K562 (cell line): Measurements from ENCODE around the gene GNG14. TPM values are rescaled to one million over a fixed set of nuclear protein-coding genes. Genes with fewer than 3 reads are reported as not detected.

ENCODE experiments used
- ATAC-seq: fragments of 200-7000 bp; cut with Tn5 transposase; 3 replicates; pipeline ENCODE4 v1.9.1; 2020; ENCODE audit warnings: moderate library complexity
- Bru-seq: library from RNA; stranded (reverse); fragments of 400-500 nt; gene quantifications from one replicate; lab custom pipeline; 2021; lab: Mats Ljungman, UMichigan
- BruChase-seq, 2 experiments: library from RNA; stranded (reverse); fragments of 400-500 nt; gene quantifications; one replicate each; lab custom pipeline; 2021; lab: Mats Ljungman, UMichigan
- BruUV-seq: library from RNA; stranded (reverse); fragments of 400-500 nt; replicated peaks from 2 replicates; lab custom pipeline; 2021; lab: Mats Ljungman, UMichigan
- CTCF ChIA-PET: fragments of 300-600 bp; formaldehyde crosslinking; extraction: SDS; loops from one replicate; lab custom pipeline; 2021; ENCODE audit warnings: low intra/inter-chr PET ratio; lab: Yijun Ruan, JAX
- POLR2A ChIA-PET: fragments of 300-600, 350-650 bp; sonication (Branson Sonifier 250); formaldehyde crosslinking; extraction: SDS; loops from one replicate; lab custom pipeline; 2021; ENCODE audit warnings: antibody characterized with exemption, inconsistent platforms; lab: Yijun Ruan, JAX
- DNase-seq, 4 experiments: peaks; one replicate each; pipeline versions ENCODE4 v3.0.0 to v3.0.0-alpha.2; 2011 to 2018; ENCODE audit warnings: low spot score in 3 of 4, mixed read lengths in 3 of 4; ENCODE audit errors: extremely low read depth in 1 of 4
- FAIRE-seq: peaks from 2 replicates; lab custom pipeline; 2011; peaks lifted over from hg19 to GRCh38; lab: Jason Lieb, UNC
- H2AFZ ChIP-seq: 2 replicates; pipeline ENCODE4 v1.6.0; 2011; ENCODE audit warnings: low read depth, low read length, control low read depth, inconsistent platforms
- H3K27ac ChIP-seq: fragments of 200-600 bp; 3 replicates; pipeline ENCODE4 v1.8.0; 2011; ENCODE audit warnings: low read depth, mild to moderate bottlenecking, control low read depth, inconsistent platforms, low read length, moderate library complexity, mixed read lengths; ENCODE audit errors: extremely low read depth
- H3K27me3 ChIP-seq, 2 experiments: fragments of 300-600 bp in 1 of 2; 2 replicates in 1 of 2; 3 replicates in 1 of 2; pipeline versions ENCODE4 v1.6.0 to v1.8.0; 2011; ENCODE audit warnings: inconsistent platforms in 2 of 2, low read length in 2 of 2, mild to moderate bottlenecking in 1 of 2, mixed read lengths in 1 of 2, moderate library complexity in 1 of 2; ENCODE audit not compliant: control insufficient read depth in 2 of 2, insufficient read depth in 2 of 2
- H3K36me3 ChIP-seq: fragments of 300-600 bp; 3 replicates; pipeline ENCODE4 v1.8.0; 2011; ENCODE audit warnings: mild to moderate bottlenecking, low read length, inconsistent platforms; ENCODE audit not compliant: control insufficient read depth, insufficient read depth
- H3K4me1 ChIP-seq, 2 experiments: fragments of 200-600 bp in 1 of 2; replicated peaks in 1 of 2; 2 replicates in 1 of 2; 3 replicates in 1 of 2; pipeline versions ENCODE4 v1.5.1 to v1.8.0; 2011; ENCODE audit warnings: inconsistent platforms in 2 of 2, low read length in 2 of 2, mild to moderate bottlenecking in 1 of 2, mixed read lengths in 1 of 2, moderate library complexity in 1 of 2; ENCODE audit not compliant: control insufficient read depth in 2 of 2, insufficient read depth in 2 of 2
- H3K4me2 ChIP-seq: 2 replicates; pipeline ENCODE4 v1.6.1; 2011; ENCODE audit warnings: low read length, control low read depth, inconsistent platforms, mixed read lengths; ENCODE audit not compliant: insufficient read depth
- H3K4me3 ChIP-seq: fragments of 200-600 bp; sonication (generic), shearing (Covaris generic); 2 replicates; pipeline ENCODE4 v1.5.1; 2016; ENCODE audit warnings: control low read depth, inconsistent platforms
- H3K79me2 ChIP-seq: fragments of 200-600 bp; 3 replicates; pipeline ENCODE4 v1.8.0; 2011; ENCODE audit warnings: low read length, inconsistent platforms; ENCODE audit not compliant: control insufficient read depth, insufficient read depth
- H3K9ac ChIP-seq, 2 experiments: 2 replicates each; pipeline versions ENCODE4 v1.6.0 to v1.6.1; 2011; ENCODE audit warnings: low read depth in 2 of 2, low read length in 2 of 2, control low read depth in 1 of 2, inconsistent platforms in 1 of 2, mild to moderate bottlenecking in 1 of 2, mixed read lengths in 1 of 2; ENCODE audit not compliant: insufficient read depth in 1 of 2
- H3K9me1 ChIP-seq: one replicate; pipeline ENCODE4 v1.6.0; 2011; ENCODE audit warnings: inconsistent platforms, mild to moderate bottlenecking, low read length, moderate library complexity; ENCODE audit not compliant: control insufficient read depth, insufficient read depth
- H3K9me3 ChIP-seq: replicated peaks from 2 replicates; pipeline ENCODE4 v1.5.1; 2011; ENCODE audit warnings: low read depth, low read length, inconsistent platforms; ENCODE audit not compliant: control insufficient read depth, insufficient read depth
- H4K20me1 ChIP-seq: replicated peaks from 2 replicates; pipeline ENCODE4 v1.6.1; 2011; ENCODE audit warnings: low read length, inconsistent platforms, mixed read lengths; ENCODE audit not compliant: control insufficient read depth, insufficient read depth
- CTCFL ChIP-seq: IDR thresholded peaks from 2 replicates; pipeline ENCODE4 v1.6.1; 2011; ENCODE audit warnings: borderline replicate concordance, low read depth, mild to moderate bottlenecking, moderate library complexity, low read length; ENCODE audit not compliant: insufficient read depth, poor library complexity, severe bottlenecking
- HNRNPUL1 ChIP-seq: fragments of 200-400 bp; formaldehyde crosslinking; IDR thresholded peaks from 2 replicates; pipeline ENCODE4 v1.6.1; 2017; ENCODE audit warnings: low read length
- NFE2L1 ChIP-seq: fragments of 450-650 bp; IDR thresholded peaks from 2 replicates; pipeline ENCODE4 v1.6.1; 2016; ENCODE audit warnings: missing genetic modification characterization, low read depth, mild to moderate bottlenecking, missing compliant biosample characterization, moderate library complexity, borderline replicate concordance
- WGBS: fragments of 100-300 bp; shearing (Covaris generic); methylation state at CpG from one replicate; pipeline ENCODE4 v1.1.6; 2016; ENCODE audit warnings: low coverage, mixed read lengths; ENCODE audit not compliant: insufficient coverage; ENCODE audit errors: missing lambda C conversion rate; 5-methylcytosine and 5-hydroxymethylcytosine counted together
- in situ Hi-C: fragments of 300-500 bp; cut with MboI; formaldehyde crosslinking; loops from 4 replicates; pipeline ENCODE4 v1.15.0; 2018; ENCODE audit warnings: inconsistent platforms, mixed read lengths
- intact Hi-C: fragments of 100-400 bp; cut with micrococcal nuclease; formaldehyde crosslinking; loops from 2 replicates; pipeline ENCODE4 v1.14.2; 2022
- long read RNA-seq, 3 experiments: library from polyadenylated mRNA in 2 of 3; library from RNA in 1 of 3; unstranded in 2 of 3; stranded (forward) in 1 of 3; transcript quantifications; one replicate each; pipeline ENCODE4 v2.0.0, GENCODE V29; 2019 to 2022
- polyA minus RNA-seq, 3 experiments: library from RNA; depleted of rRNA, polyadenylated mRNA; stranded (reverse); fragments of >200 nt; gene quantifications; 2 replicates each; pipeline ENCODE4 v1.2.3, GENCODE V29; 2011
- polyA plus RNA-seq, 8 experiments: library from polyadenylated mRNA; depleted of rRNA in 4 of 8; stranded (reverse) in 5 of 8; unstranded in 3 of 8; fragments of >200 nt; fragmentation: Nextera tagmentation in 2 of 8; fragmentation: Illumina TruSeq in 1 of 8; extraction: Ambion mirVana in 2 of 8; extraction: Trizol in 1 of 8; gene quantifications; 2 replicates each; pipeline versions ENCODE4 v1.2.1 to v1.2.3, GENCODE V29; 2011 to 2014; ENCODE audit warnings: inconsistent platforms in 1 of 8, missing spikeins in 1 of 8
- total RNA-seq, 7 experiments: library from RNA; depleted of rRNA in 6 of 7; stranded (reverse); fragments of >200 nt in 6 of 7; fragmentation: Illumina TruSeq in 2 of 7; extraction: Trizol in 2 of 7; gene quantifications; 2 replicates each; pipeline versions ENCODE4 v1.2.1 to v1.2.3, GENCODE V29; 2011 to 2021; ENCODE audit warnings: low replicate concordance in 1 of 7

GNG14 gene
- total RNA-seq (2011; cell fraction: chromatin; rRNA removed; ENCODE audit: low replicate concordance), result not detected in 2 replicates
- total RNA-seq (2011; cell fraction: nucleolus; rRNA removed), result not detected in 2 replicates
- not detected in 2 replicates for total RNA-seq (2011; cell fraction: nucleoplasm; rRNA removed)
- total RNA-seq (2014; rRNA removed) (not detected in 2 replicates), total RNA-seq (2014; rRNA removed; fragmentation: Illumina TruSeq; extraction: Trizol) (not detected in 2 replicates), total RNA-seq (2015; rRNA removed; fragmentation: Illumina TruSeq; extraction: Trizol) (not detected in 2 replicates), total RNA-seq (2021) (not detected in 2 replicates), polyA plus RNA-seq (2011; rRNA removed) (not detected in 2 replicates), polyA plus RNA-seq (2014; fragmentation: Illumina TruSeq; extraction: Trizol) (not detected in 2 replicates), polyA plus RNA-seq (2014; fragmentation: Nextera tagmentation; extraction: Ambion mirVana) (not detected), polyA plus RNA-seq (2014; rRNA removed) (not detected in 2 replicates), polyA minus RNA-seq (2011; rRNA and poly(A)+ RNA removed) (not detected in 2 replicates), Bru-seq, nascent RNA (not detected), BruChase-seq, experiment 1, labeled RNA remaining after a 2-hour chase (not detected), BruChase-seq, experiment 2, labeled RNA remaining after a 6-hour chase (not detected)
- polyA plus RNA-seq (2011; cell fraction: cytosol; rRNA removed), result not detected in 2 replicates
- polyA plus RNA-seq (2011; cell fraction: nucleus; rRNA removed), result not detected in 2 replicates
- polyA plus RNA-seq (2012), result 0.91 TPM in 1 of 2 replicates, not detected in the other
- not detected in 2 replicates for polyA minus RNA-seq (2011; cell fraction: cytosol; rRNA and poly(A)+ RNA removed)
- polyA minus RNA-seq (2011; cell fraction: nucleus; rRNA and poly(A)+ RNA removed), result not detected in 2 replicates
- long read RNA-seq, experiment 1, result 0 reads
- long read RNA-seq, experiment 2, result 0 reads
- long read RNA-seq, experiment 3, result 0 reads

DNA sequence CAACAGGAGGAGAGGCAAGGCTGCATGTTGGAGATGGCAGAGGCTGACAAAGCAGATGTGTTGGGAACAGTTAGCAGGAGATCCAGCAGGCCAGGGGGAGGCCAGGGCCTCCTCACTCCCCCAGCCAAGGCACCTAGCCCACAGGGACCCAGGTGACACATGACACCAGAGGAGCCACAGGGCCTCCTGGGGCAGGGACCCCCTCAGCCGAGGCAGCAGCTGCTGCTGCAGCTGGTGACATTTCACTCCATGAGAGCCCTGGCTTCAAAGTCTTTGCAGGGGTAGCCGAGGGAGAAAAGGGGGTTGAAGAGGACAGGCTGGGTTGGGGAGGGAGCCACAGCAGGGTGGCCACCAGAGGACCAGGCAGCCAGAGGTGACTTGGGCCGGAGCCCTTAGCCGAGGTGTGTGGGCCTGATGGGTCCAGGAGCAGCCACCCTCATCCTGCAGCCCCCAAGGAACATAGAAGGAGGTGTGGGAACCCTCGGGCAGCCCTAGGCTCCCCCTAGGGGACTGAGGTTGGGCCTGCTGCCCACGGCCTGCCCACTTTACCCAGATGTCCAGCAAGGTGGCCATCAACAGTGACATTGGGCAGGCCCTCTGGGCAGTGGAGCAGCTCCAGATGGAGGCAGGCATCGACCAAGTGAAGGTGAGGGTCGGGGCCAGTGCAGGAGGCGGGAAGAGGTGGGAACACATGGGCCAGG, at the start of gene GNG14:
GNG14 (plus strand) TSS at position 503 of the 701 bp plus-strand sequence; CDS start at position 554, 51 bp downstream.
- Histone ChIP-seq H3K36me3 (peaks cover 35% of the 10 kb centered on the region; the same call in 2 of the 3 replicates), H3K27me3 (no peaks in the 10 kb centered on the region), H3K9me3 (no peaks in the 10 kb centered on the region), H3K4me1 (peaks cover 0 to 34% of the 10 kb centered on the region in 2 experiments; a peak in 2 of 5 replicates), H4K20me1 (no peaks in the 10 kb centered on the region), H3K27ac (no peak within 1 kb of the TSS), H3K4me3 (no peak within 1 kb of the TSS), H3K9me1 (no peaks in the 10 kb centered on the region), H3K9ac (peak within 1 kb of the TSS in 1 of 2 experiments; percentile 76; a peak in 2 of 4 replicates), H3K79me2 (no peaks in the 10 kb centered on the region), H2AFZ (no peak within 1 kb of the TSS), H3K4me2 (no peak within 1 kb of the TSS)
- in situ Hi-C loops, result no loop called here
- no peak for ATAC-seq
- WGBS, result 79% methylated on average over 8 of the region's 9 CpGs
- no TSS peak for BruUV-seq
- intact Hi-C loops, result no loop called here
- CTCF ChIA-PET, result no interaction called here
- no peak for FAIRE-seq
- POLR2A ChIA-PET, result no interaction called here
- DNase-seq, result no peak
- TF ChIP-seq CTCFL (peak; percentile 31), NFE2L1 (tag) (no peak), HNRNPUL1 (no peak)
